SU-DHL-6 (cell line): ENCODE results near the gene PRKACA.

Experiments
- CTCF ChIP-seq: fragments of 200-600 bp; sonication (generic); IDR thresholded peaks from one replicate; pipeline ENCODE4 v1.5.1; 2017; ENCODE audit warnings: antibody characterized with exemption, mild to moderate bottlenecking, low read length, moderate library complexity; ENCODE audit not compliant: insufficient read depth, poor library complexity, severe bottlenecking
- EZH2phosphoT487 ChIP-seq: fragments of 200-600 bp; sonication (generic), shearing (Covaris generic); conservative IDR thresholded peaks from 2 replicates; pipeline ENCODE4 v1.6.1; 2018; ENCODE audit warnings: mild to moderate bottlenecking, antibody characterized with exemption, low read length, moderate library complexity, mixed read lengths

GRCh38 chr19:14090509-14091080 is 27.0 kb downstream of the PRKACA start, which contains the start of gene SAMD1:
- TF ChIP-seq CTCF (no peak), EZH2phosphoT487 (no peak)
